ENCODE measurements around the gene HADHB.
A peak's percentile ranks its signal among the peaks of the same experiment; 100 is the strongest.

The HADHB gene

DNA sequence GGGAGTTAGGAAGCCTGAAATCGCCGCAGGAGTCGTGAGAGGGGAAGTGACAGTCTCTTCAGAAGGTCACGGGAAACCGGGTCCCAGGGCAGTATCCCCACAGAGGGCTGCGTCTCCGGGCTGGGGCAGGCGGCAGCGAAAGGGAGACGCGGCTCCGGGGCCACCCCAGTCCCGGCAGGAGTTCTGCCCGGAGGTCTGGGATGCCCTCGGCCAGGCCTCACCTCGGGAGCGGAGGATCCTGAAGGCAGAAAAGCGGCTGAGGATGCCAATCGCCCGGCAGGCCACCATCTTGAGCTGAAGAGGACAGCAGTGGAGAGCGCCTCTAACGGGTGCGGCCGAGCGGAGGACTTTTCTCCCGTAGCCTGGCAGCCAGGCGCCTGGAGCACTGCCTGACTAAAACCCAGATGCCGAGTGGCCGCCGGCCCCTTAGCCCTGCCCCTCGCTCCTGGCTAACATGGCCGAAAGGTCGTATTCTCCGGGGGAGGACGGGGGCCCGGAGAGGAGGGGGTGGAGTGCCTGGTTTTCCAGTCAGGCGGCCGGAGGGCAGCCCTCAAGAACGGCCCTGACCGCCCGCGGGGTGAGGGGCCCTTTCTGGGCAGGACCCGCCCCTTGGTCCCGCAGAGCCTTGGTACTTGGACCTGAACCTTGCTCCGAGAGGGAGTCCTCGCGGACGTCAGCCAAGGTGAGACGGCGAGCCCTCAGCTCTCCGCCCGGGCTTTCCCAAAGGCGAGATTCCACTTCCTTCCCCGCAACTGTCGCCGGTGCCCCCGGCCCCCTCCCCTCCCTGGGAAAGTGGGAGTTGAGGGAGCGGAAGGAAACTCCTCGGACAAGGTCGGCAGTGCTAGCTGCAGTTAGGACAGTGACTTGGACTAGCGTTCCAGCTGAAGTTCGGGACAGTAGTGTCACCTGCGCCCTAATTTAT lies at the start of gene HADHB, which contains the start of gene HADHA:
HADHB (plus strand) TSS at position 631 of the 922 bp plus-strand sequence. CDS start 9,316 bp downstream, outside the sequence.
HADHA (minus strand) TSS at position 324 of the 922 bp plus-strand sequence; CDS start at position 288, 36 bp downstream.
- DNase-seq (ENCODE audit: low read depth in 2 of 2): peak; percentile 59 to 72

DNA sequence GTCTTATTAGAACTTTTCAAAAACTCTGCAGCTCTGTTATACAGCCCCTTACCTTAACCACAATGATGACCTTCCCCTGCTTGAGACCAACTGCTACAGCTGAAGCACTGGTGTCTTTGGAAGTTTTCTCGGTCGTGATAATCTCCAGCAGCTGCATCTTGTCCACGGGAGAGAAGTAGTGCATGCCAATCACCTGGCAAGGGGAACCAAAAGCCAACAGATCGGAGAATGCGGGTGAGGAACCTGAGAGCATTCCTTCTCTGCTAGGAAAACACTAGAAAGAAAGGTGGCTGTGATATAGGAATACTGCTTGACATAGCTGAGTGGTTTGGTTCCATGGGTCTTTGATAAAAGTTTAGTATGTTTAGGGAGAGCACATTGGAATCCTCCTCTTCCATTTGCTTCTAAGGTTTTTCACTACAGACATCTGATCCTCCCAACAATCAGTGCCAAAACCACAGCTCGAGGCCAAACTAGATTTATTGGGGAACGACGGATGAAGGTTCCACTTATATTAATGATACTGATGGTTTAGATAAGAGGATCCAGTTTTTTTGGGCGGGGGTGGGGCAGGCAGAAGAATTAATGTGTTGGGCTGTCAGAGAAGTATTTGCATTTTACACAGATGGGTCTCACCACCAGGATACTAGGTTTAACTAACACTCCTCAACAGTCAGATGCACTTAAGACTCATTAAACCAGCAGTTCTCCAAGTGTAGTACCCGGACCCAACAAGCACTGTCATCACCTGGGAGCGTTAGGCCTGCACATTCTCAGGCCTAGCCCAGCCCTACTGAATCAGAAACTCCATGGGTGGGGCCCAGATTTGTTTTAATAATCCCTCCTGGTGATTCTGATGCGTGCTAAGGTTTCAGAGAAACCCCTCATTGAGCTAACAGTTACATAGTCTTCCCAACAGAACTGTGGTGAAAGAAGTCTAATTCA lies 49.4 kb upstream of the HADHB start:
- DNase-seq (ENCODE audit: low read depth in 2 of 2): no peak

DNA sequence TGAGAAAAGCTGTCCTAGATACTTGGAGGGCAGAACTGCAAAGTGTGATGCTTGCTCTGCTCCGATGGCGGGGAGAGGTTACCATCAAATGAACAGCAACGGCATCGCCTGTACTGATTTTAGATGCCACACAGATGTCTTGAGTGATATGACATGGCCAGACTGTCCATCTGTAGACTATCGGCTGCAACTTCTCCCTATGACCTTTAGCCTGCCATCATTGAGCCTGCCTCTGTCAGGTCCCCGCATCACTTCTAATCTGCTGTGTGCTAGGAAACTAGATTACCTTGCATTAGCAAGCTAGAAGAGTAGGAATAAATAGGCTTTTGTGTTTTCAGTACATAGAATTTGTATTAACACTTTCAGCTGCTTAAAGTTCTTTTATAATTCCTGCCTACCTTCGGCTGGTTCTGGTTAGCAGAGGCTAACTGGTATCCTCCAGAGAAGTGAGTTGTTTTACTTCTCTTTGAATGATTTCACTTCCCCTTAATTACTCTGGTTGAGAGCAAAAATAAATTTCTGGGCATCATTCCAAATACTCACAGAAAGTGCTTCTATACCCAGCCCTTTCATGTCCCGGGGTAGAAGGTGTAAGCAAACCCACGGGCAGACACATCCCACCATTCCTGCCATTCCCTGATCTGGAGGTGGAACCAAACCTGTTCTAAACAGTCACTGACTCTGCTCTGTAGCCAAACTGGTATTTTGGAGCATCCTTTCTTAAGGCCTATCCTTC lies 47.9 kb upstream of the HADHB start:
- no peak for DNase-seq (ENCODE audit: low read depth in 2 of 2)

DNA sequence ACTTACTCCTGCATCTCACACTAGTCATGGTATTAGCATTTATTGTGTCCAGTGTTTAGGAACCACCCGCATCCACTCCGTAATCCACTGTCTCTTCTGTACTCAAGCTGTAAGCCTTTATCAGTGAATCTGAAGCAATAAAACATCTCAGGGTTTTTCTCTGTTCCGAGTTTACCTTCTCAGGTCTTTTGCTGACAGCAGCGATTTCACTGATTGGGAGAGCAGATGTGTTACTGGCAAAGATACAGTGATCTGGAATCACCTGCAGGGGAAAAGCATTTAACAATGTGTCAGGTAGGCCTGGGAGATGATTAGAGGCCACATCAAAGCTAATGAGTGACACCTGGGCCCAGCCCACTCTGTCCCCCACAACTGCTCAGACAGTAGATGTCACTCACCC lies 47.2 kb upstream of the HADHB start:
- DNase-seq (ENCODE audit: low read depth in 2 of 2): no peak

DNA sequence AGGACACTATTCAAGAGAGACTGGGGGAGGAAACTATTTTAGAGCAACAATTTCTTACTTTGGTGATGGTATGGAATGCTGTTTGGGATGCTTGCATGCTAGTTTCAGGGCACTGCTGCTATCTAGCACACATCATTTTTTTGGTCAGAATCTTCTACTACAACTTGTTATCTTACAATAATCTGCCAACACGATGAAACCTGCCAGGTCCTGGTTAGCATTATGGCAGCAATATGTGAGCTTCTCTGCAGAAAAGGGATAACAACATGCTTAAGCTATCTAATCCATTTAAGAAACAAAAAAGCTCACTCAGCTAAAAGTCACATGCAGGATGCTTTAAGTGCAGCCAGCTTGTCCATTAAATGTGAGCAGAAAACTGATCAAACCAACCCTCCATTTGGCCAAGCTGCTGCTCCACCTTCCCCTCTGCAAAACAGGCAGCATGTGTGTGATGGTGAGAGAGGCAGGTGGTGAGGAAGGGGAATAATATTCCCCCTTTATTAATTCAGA lies 41.7 kb upstream of the HADHB start:
- no peak for DNase-seq (ENCODE audit: low read depth in 2 of 2)

DNA sequence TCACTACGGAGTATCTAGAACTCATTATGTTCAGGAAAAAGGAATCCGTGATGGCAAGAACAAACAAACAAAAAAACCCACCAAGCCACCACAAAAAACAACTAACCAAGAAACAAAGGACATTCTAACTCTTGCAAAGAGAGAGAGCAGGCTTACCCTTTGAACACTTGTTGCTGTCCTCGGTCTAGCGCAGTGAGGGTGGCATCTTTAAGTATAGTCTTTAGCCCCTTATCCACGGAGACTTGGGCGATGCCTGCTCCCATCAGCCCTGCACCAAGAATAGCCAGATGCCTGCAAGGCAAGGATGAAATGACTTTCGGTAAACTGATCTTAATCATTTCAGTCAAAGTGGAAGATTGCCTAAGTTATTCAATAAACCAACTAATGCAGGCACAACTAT lies 40.8 kb upstream of the HADHB start:
- no peak for DNase-seq (ENCODE audit: low read depth in 2 of 2)

DNA sequence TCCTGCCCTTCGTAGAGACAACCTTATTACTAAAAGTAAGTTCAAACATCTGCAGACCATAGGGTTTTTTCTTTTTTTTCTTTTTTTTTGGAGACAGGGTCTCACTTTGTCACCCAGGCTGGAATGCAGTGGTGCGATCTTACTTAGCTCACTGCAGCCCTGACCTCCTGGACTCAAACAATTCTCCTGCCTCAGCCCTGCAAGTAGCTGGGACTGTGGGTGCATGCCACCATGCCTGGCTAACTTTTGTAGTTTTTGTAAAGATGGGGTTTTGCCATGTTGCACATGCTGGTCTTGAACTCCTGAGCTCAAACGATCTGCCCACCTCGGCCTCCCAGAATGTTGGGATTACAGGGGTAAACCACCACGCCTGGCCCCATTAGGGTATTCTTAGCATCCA lies 32.7 kb upstream of the HADHB start:
- DNase-seq (ENCODE audit: low read depth in 2 of 2): no peak

DNA sequence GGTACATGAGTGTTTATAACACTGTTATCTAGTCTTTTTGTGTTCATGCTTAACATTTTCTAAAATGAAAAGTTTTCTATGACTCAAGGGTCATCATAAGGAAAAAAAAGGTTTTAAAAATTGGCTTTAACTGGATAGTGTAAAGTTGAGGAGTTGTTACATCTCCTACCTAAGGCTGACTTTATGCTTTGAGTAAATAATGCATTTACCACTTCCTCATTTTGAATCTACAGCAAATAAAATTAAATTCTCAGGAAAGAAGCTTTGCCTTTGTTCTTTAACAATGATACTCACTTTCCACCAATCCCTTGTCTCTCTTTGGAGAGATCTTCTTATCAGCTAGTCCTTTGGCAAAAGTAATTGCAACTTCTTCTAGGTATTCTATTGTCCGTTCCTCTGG lies 30.0 kb upstream of the HADHB start:
- no peak for DNase-seq (ENCODE audit: low read depth in 2 of 2)

DNA sequence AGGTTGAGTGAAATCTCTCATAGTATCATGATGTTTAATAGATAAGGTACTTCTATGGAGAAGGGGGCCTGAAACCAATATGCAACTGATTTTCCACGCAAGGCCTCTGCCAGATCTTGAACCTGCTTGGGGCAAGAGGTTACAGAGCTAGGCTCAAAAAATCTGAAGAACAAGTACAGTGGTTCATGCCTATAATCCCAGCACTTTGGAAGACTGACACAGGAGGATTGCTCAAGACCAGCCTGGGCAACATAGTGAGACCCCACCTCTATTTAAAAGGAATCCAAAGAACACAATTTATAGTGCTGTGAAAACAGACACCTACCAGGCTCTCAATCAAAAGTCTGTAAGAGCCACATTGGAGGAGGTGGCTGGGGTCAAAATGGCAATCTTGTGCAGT lies 28.9 kb upstream of the HADHB start:
- DNase-seq (ENCODE audit: low read depth in 2 of 2): no peak

DNA sequence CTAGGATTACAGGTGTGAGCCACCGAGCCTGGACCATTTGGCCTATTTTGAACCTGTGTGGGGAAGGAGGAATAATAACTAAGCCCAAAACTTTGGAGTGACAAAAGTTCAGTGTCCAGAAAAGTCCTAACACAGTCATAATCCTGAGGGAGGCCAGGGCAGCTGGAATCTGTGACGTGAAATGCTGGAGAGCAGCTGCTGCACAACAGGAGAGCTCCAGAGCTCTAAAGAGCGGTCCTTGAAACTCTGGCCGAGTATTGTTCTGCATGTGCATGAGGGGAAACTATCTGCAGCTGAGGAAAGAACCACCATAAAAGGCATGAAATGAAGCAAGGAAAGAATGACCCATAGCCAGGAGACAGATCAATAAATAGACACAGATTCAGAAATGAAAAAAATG lies 28.2 kb upstream of the HADHB start:
- DNase-seq (ENCODE audit: low read depth in 2 of 2): no peak

DNA sequence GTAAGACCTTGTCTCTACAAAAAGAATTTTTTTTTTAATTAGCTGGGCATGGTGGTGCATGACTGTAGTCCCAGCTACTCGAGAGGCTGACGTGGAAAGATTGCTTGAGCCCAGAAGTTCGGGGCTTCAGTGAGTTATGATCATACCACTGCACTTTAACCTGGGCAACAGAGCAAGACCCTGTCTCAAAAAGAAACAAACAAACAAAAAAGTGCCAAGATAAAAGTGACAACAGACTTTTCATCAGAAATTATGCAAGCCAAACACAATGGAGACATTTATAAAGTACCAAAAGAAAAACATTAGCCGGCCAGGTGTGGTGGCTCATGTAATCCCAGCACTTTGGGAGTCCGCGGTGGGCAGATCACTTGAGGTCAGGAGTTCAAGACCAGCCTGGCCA lies 27.0 kb upstream of the HADHB start:
- DNase-seq (ENCODE audit: low read depth in 2 of 2): no peak

DNA sequence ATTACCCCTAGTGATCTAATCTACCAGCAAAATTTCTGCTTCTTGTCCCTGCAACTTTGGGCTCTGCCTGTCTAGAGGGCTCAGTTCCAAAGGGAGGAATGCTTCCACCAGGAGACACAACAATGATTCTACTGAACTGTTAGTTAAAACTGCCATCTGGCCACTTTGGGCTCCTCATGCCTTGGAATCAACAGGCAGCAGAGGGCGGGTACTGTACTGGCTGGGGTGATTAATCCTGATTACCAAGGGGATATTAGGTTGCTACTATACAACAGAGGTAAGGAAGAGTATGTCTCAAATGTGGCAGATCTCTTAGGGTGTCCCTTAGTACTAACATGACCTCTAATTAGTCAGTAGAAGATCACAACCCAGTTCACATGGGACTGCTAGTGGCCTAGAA lies 21.7 kb upstream of the HADHB start:
- no peak for DNase-seq (ENCODE audit: low read depth in 2 of 2)

DNA sequence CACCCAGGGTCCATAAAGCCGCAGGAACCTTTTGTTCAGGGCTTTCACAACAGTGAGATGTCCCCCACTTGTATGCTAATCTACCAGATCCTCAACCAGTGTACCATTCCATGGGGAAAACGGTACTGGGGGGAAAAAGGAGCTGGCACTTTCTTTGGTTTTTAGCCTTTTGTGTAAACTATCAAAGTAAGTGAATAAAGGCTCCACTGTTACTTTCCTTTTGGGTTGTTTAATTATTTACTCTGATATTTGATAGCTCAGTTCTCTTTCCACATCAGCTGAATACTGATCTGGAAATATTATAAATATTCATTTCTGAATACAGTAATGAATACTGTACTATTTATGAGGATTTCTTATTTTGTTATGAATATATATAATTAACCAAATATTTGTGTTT lies 20.6 kb upstream of the HADHB start:
- DNase-seq (ENCODE audit: low read depth in 2 of 2): no peak

DNA sequence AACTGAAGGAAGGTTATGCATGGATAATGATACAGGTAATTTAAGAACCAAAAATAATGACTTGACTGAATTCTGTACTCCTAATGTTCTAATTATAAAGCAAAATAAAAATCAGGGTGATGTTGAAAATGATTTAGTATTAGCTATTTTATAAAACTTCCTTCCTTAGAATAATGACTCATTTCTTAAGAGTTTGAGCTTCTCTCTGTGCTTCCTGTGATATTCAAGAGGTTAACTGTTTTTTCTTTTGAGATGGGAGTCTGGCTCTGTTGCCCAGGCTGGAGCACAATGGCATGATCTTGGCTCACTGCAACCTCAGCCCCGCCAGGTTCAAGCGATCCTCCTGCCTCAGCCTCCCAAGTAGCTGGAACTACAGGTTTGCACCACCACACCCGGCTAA lies 15.1 kb upstream of the HADHB start:
- DNase-seq (ENCODE audit: low read depth in 2 of 2): no peak

DNA sequence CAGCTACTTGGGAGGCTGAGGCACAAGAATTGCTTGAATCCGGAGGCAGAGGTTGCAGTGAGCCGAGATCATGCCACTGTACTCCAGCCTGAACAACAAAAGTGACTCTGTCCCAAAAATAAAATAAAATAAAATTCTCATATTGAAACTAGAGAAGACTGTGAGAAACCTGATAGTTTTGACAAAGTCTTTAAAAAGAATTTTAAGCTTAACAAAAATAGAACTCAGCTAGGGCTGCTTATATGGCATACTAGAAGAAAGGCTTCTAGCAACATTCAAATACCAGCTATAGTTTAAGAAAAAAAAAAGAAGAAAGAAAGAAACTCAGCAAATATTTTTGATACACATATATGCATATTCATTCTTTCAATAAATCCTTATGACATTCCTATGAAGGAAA lies 13.9 kb upstream of the HADHB start:
- no peak for DNase-seq (ENCODE audit: low read depth in 2 of 2)

DNA sequence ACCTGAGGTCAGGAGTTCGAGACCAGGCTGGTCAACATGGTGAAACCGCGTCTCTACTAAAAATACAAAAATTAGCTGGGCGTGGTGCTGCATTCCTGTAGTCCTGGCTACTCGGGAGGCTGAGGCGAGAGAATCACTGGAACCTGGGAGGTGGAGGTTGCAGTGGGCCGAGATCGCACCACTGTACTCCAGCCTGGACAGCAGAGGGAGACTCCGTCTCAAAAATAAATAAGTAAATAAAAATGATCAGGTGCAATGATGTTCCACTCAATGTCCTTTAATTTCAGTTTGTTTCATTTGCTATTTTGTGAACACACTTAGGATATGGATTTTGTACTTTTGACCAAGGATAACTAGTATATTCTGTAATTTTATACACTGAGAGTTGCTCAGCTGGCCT lies 9.7 kb upstream of the HADHB start:
- no peak for DNase-seq (ENCODE audit: low read depth in 2 of 2)

DNA sequence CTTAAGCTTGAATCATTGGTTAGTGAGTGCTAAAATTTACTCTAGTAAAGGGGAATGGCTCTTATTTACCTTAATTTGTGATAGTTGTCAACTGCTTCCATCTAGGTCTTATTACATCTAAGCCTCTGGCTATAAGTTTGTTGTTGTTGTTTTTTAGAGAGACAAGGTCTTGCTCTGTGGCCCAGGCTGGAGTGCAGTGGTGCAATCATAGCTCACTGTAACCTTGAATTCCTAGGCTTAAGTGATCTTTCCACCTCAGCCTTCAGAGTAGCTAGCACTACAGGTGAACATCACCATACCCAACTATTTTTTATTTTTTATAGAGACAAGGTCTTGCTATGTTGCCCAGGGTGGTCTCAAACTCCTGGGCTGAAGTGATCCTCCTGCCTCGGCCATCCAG lies 6.9 kb upstream of the HADHB start:
- no peak for DNase-seq (ENCODE audit: low read depth in 2 of 2)

DNA sequence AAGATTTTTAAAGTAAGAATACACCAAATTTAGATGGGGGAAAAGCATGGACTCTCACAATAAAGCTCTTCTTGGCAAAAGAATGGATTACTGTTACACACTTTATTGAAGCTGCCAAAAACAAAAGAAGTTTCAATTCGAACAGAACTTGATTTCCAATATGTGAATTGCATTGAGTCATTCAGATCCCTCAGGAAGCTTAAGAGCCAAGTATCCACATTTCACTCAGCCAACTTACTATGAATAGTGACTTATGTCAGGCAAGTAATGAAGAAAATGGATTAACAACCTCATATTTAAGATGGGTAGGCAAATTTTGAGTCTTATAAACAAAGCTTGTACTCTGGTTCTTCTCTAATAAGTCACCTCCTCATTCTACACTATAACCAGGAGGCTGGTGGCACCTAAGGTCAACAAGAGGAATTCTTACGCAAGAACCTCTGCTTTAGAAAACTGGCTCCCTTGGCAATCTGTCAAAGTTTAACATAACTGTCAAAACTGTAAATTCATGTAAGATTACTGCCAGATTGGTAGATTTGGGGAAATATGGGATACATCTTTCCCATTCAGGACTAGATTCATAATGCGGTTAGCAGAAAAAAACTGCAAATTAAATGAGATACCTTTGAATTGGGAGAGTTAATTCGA lies 6.3 kb upstream of the HADHB start:
- DNase-seq (ENCODE audit: low read depth in 2 of 2): no peak

DNA sequence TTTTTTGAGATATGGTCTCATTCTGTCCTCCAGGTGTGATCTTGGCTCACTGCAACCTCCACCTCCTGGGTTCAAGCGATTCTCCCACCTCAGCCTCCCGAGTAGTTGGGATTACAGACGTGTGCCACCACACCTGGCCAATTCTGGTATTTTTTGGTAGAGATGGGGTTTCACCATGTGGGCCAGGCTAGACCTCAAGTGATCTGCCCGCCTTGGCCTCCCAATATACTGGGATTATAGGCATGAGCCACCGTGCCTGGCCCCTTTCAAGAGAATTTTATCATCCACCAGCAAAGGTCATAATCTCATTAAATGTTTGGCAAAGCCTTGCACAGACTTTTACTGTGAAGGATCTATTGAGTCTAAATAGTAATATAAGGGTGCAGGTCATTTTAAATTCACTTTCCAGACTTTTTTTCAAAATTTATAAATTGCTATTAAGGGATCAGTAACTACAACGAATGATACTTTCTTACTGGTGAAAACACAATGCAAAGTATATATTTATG lies 2.8 kb upstream of the HADHB start:
- no peak for DNase-seq (ENCODE audit: low read depth in 2 of 2)

DNA sequence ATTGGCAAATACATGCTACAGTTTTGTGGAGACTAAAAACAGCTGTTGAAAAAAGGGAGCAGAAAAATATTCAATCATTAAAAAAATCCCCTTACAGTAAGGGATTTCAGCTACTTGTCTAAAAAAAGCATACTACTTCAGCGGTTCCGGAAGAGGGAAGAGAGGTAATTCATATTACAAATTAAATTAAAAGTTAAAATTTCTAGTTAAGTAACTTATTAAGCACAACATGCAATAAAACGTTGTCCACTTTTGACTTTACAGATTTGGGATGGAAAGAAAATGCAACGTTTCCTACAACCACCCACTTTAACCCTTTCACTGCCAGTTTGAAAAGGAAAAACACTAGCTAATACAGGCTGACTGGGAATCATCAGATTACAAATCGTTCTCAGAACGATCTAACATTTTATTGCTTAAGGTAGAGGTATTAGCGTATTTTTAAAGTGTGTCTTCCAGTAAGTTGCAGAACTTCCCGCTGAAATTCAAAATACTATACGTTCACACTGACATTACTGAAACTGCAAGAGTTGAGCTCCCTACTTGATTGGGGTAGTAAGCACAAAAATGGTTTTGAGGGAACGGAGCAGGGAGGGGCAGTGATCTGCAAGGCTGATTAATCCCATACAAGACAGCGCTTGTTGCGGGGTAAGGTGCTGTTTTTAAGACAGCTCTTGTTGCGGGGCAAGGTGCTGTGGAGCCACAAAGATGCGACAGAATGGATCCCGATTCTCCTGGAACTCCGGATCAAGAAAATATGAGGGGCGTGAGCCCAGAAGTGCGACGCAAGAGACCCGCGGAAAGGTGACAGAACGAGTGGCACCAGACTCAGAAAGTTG lies 1.1 kb upstream of the HADHB start:
- no peak for DNase-seq (ENCODE audit: low read depth in 2 of 2)

Data from stimulated activated CD4-positive, alpha-beta T cell treated with anti-CD3 and anti-CD28 coated beads, Interleukin-1b, Interleukin-23, amount 100 ng/mL, for 1 hour (primary cell).